ENCODE results near the gene RRBP1. TPM values are rescaled to one million over a fixed set of nuclear protein-coding genes. Genes with fewer than 3 reads are reported as not detected.

Gene RRBP1
- total and polyA plus RNA-seq, 2 donors from 2014 or later = 83.4 to 231 TPM

- no peak overlapping the region for H3K4me3 ChIP-seq (ENCODE audit: low read length in 3 of 3)
- no peaks in the 10 kb centered on the region for H3K4me1 ChIP-seq (ENCODE audit: control insufficient read depth in 2 of 3, insufficient read depth in 2 of 3, low read depth in 1 of 3, low read length in 3 of 3)
- H3K36me3 ChIP-seq (ENCODE audit: control insufficient read depth in 2 of 3, insufficient read depth in 3 of 3, low read length in 3 of 3) = peaks cover 3 to 58% (median 43%) of the 10 kb centered on the region in 3 donors
- no peak for TF ChIP-seq CTCF (IDR thresholded peaks at IDR 0.05; ENCODE audit: borderline replicate concordance, extremely low read depth, insufficient read depth)
- no peaks in the 10 kb centered on the region for H3K27me3 ChIP-seq (ENCODE audit: control insufficient read depth, insufficient read depth, low read length)
- intact Hi-C loops (cut with DNase I) = no loop called here
- no peak for FAIRE-seq
- DNase-seq = peak in 3 of 5 donors; percentile 7 to 61 (median 34)
- H3K9me3 ChIP-seq (ENCODE audit: control insufficient read depth in 2 of 3, insufficient read depth in 1 of 3, low read length in 3 of 3) = no peaks in the 10 kb centered on the region
- no peak overlapping the region for H3K9ac ChIP-seq (ENCODE audit: low read length in 3 of 3)
- no peak overlapping the region for H3K27ac ChIP-seq (ENCODE audit: low read depth in 2 of 2, low read length in 2 of 2)
Observed at GRCh38 chr20:17620371-17621228, 61.4 kb downstream of the RRBP1 start.

GRCh38 chr20:17619351-17620093 is 62.5 kb downstream of the RRBP1 start:
- DNase-seq = peak in 3 of 5 donors; percentile 7 to 65 (median 23)
- H3K9me3 ChIP-seq (ENCODE audit: control insufficient read depth in 2 of 3, insufficient read depth in 1 of 3, low read length in 3 of 3) = no peaks in the 10 kb centered on the region
- no peak overlapping the region for H3K9ac ChIP-seq (ENCODE audit: low read length in 3 of 3)
- TF ChIP-seq CTCF (IDR thresholded peaks at IDR 0.05; ENCODE audit: borderline replicate concordance, extremely low read depth, insufficient read depth) = no peak
- no peak overlapping the region for H3K27ac ChIP-seq (ENCODE audit: low read depth in 2 of 2, low read length in 2 of 2)
- H3K36me3 ChIP-seq (ENCODE audit: control insufficient read depth in 2 of 3, insufficient read depth in 3 of 3, low read length in 3 of 3) = peaks cover 3 to 50% (median 38%) of the 10 kb centered on the region in 3 donors
- intact Hi-C loops (cut with DNase I) = no loop called here
- FAIRE-seq = no peak
- H3K4me3 ChIP-seq (ENCODE audit: low read length in 3 of 3) = no peak overlapping the region
- no peaks in the 10 kb centered on the region for H3K27me3 ChIP-seq (ENCODE audit: control insufficient read depth, insufficient read depth, low read length)
- H3K4me1 ChIP-seq (ENCODE audit: control insufficient read depth in 2 of 3, insufficient read depth in 2 of 3, low read depth in 1 of 3, low read length in 3 of 3) = peaks cover 0 to 5% (median 0%) of the 10 kb centered on the region in 3 donors

GRCh38 chr20:17618673-17619013 is 63.4 kb downstream of the RRBP1 start:
- FAIRE-seq (no peak), DNase-seq (peak in 1 of 5 donors; percentile 40)
- Histone ChIP-seq H3K4me1 (ENCODE audit: control insufficient read depth in 2 of 3, insufficient read depth in 2 of 3, low read depth in 1 of 3, low read length in 3 of 3) (peaks cover 0 to 7% (median 0%) of the 10 kb centered on the region in 3 donors), H3K27me3 (ENCODE audit: control insufficient read depth, insufficient read depth, low read length) (no peaks in the 10 kb centered on the region), H3K9ac (ENCODE audit: low read length in 3 of 3) (no peak overlapping the region), H3K4me3 (ENCODE audit: low read length in 3 of 3) (no peak overlapping the region), H3K27ac (ENCODE audit: low read depth in 2 of 2, low read length in 2 of 2) (no peak overlapping the region), H3K9me3 (ENCODE audit: control insufficient read depth in 2 of 3, insufficient read depth in 1 of 3, low read length in 3 of 3) (no peaks in the 10 kb centered on the region), H3K36me3 (ENCODE audit: control insufficient read depth in 2 of 3, insufficient read depth in 3 of 3, low read length in 3 of 3) (peaks cover 0 to 41% (median 31%) of the 10 kb centered on the region in 3 donors)
- intact Hi-C loops (cut with DNase I) = no loop called here
- TF ChIP-seq CTCF (IDR thresholded peaks at IDR 0.05; ENCODE audit: borderline replicate concordance, extremely low read depth, insufficient read depth) = no peak
